ENCODE data around the gene C9orf72. TPM values are rescaled to one million over a fixed set of nuclear protein-coding genes. Genes with fewer than 3 reads are reported as not detected.

The C9orf72 gene
- total RNA-seq, 2 donors from 2014 or later: 19.4 to 26.4 TPM

DNA sequence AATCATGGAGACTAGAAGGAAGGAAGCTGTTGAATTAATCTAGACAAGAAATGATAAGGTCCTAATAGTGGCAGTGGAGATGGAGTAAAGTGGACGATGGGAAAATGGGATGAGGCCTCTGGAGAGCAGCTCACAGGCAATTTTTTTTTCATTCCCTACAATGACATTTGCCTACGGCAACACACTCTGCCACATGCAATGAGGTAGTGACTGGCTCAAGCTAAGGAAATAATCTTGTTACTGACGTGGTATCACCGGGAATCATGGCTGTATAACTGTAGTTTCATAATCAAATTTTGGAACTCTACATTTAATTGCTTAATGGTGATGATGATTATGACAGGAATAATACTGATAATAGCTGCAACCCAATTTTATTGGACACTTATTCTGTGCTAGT lies 31.5 kb downstream of the C9orf72 start:
- Histone ChIP-seq H3K27me3 (ENCODE audit: control insufficient read depth, insufficient read depth, low read length, poor library complexity, severe bottlenecking) (no peaks in the 10 kb centered on the region), H3K4me3 (ENCODE audit: low read length) (no peak overlapping the region), H3K9me3 (ENCODE audit: control insufficient read depth, low read length) (no peaks in the 10 kb centered on the region), H3K36me3 (ENCODE audit: control insufficient read depth, insufficient read depth, low read length) (peaks cover 20% of the 10 kb centered on the region), H3K27ac (ENCODE audit: low read depth, low read length) (no peak overlapping the region), H3K9ac (ENCODE audit: extremely low read depth, low read length, poor library complexity, severe bottlenecking) (no peak overlapping the region), H3K4me1 (ENCODE audit: control insufficient read depth, insufficient read depth, low read length) (no peaks in the 10 kb centered on the region)
- Mint-ChIP-seq H3K36me3 (ENCODE audit: low read depth) (peaks cover 32% of the 10 kb centered on the region), H3K27ac (no peak overlapping the region), H3K9me3 (peaks cover 2% of the 10 kb centered on the region), H3K27me3 (ENCODE audit: insufficient read depth) (no peaks in the 10 kb centered on the region), H3K4me1 (no peaks in the 10 kb centered on the region), H3K4me3 (no peak overlapping the region)
- TF ChIP-seq CTCF (conservative IDR thresholded peaks at IDR 0.05): no peak
- DNase-seq: no peak
- WGBS, 2 experiments (ENCODE audit: insufficient coverage in 1 of 2, insufficient read length in 1 of 2): 88 to 95% methylated on average over 3 to 4 of the region's 4 CpGs

DNA sequence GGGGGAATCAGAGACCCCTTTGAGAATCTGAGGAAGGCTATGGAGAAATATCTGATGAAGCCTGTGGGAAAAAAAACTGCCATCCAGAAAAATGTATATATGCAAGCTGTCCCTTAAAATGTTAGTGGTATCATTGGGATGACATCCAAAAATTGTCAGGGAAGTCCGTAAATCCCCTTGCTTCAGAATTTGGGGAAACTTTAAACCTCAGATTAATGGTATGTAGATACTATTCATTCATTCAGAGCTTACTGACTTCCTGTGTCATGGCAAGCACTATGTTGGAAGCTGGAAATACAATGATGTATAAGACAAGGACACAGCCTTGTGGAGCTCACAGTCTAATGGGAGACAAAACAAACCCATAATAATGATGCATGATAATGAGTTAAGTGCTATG lies 32.8 kb downstream of the C9orf72 start:
- DNase-seq: no peak
- 83 to 95% methylated on average over 1 of the region's 1 CpG for WGBS, 2 experiments (ENCODE audit: insufficient coverage in 1 of 2, insufficient read length in 1 of 2)
- peaks cover 12% of the 10 kb centered on the region for H3K36me3 ChIP-seq (ENCODE audit: control insufficient read depth, insufficient read depth, low read length)
- Mint-ChIP-seq H3K4me1 (no peaks in the 10 kb centered on the region), H3K36me3 (ENCODE audit: low read depth) (peaks cover 30% of the 10 kb centered on the region), H3K4me3 (no peak overlapping the region), H3K27me3 (ENCODE audit: insufficient read depth) (no peaks in the 10 kb centered on the region), H3K9me3 (peaks cover 2% of the 10 kb centered on the region), H3K27ac (no peak overlapping the region)
- no peaks in the 10 kb centered on the region for H3K4me1 ChIP-seq (ENCODE audit: control insufficient read depth, insufficient read depth, low read length)
- H3K9me3 ChIP-seq (ENCODE audit: control insufficient read depth, low read length): no peaks in the 10 kb centered on the region
- no peak for TF ChIP-seq CTCF (conservative IDR thresholded peaks at IDR 0.05)
- no peak overlapping the region for H3K27ac ChIP-seq (ENCODE audit: low read depth, low read length)
- H3K27me3 ChIP-seq (ENCODE audit: control insufficient read depth, insufficient read depth, low read length, poor library complexity, severe bottlenecking): no peaks in the 10 kb centered on the region
- H3K9ac ChIP-seq (ENCODE audit: extremely low read depth, low read length, poor library complexity, severe bottlenecking): no peak overlapping the region
- no peak overlapping the region for H3K4me3 ChIP-seq (ENCODE audit: low read length)

- Mint-ChIP-seq H3K4me1 (no peaks in the 10 kb centered on the region), H3K9me3 (peaks cover 2% of the 10 kb centered on the region), H3K4me3 (no peak overlapping the region), H3K27ac (no peak overlapping the region), H3K27me3 (ENCODE audit: insufficient read depth) (no peaks in the 10 kb centered on the region), H3K36me3 (ENCODE audit: low read depth) (peaks cover 26% of the 10 kb centered on the region)
- Histone ChIP-seq H3K4me3 (ENCODE audit: low read length) (no peak overlapping the region), H3K27me3 (ENCODE audit: control insufficient read depth, insufficient read depth, low read length, poor library complexity, severe bottlenecking) (no peaks in the 10 kb centered on the region), H3K9ac (ENCODE audit: extremely low read depth, low read length, poor library complexity, severe bottlenecking) (no peak overlapping the region), H3K4me1 (ENCODE audit: control insufficient read depth, insufficient read depth, low read length) (no peaks in the 10 kb centered on the region), H3K36me3 (ENCODE audit: control insufficient read depth, insufficient read depth, low read length) (peaks cover 7% of the 10 kb centered on the region), H3K27ac (ENCODE audit: low read depth, low read length) (no peak overlapping the region), H3K9me3 (ENCODE audit: control insufficient read depth, low read length) (no peaks in the 10 kb centered on the region)
- 95 to 97% methylated on average over 4 to 5 of the region's 5 CpGs for WGBS, 2 experiments (ENCODE audit: insufficient coverage in 1 of 2, insufficient read length in 1 of 2)
- no peak for DNase-seq
- TF ChIP-seq CTCF (conservative IDR thresholded peaks at IDR 0.05): no peak
Measured at GRCh38 chr9:27539479-27540441, 33.5 kb downstream of the C9orf72 start.
